ENCODE results near the gene FGF23.

The FGF23 gene

DNA sequence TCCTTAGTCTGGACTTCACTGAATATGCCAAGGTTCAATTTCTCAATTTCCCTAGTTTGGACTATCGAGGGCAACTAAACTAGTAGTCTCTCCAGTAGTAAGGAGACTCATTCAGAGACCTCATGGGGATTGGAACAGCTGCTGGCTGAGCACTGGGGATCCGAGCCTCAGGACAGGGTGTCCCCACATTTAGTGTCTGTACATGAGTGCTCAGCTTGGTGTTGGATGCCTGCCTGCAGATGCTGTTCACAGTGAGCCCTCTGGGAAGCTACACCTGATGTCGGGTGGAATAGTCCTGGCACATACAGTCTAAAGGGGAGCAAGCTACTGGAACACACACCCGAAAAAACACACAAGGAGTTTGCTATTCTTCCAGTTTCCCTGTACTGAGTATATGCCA is 820 bp upstream of the FGF23 start:
- no peak for DNase-seq

DNA sequence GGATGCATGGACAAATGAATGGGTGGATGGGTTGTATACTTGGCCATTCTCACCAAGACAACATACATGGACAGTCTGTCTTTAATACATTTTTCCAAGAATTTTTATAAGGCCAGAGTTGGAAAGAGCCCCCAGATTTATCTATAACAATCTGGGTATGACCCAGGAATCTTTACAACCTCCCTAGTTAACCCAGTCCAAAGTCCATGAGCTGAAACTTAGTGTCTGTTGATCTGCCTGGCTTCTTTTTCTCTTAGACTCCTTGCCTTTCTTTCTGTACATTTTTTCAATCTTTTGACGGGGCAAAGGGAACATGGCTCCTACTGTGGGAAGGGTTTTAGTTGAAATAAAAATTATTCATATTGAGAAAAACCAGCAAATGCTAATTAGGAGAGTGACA is 740 bp downstream of the FGF23 start:
- DNase-seq = no peak

DNA sequence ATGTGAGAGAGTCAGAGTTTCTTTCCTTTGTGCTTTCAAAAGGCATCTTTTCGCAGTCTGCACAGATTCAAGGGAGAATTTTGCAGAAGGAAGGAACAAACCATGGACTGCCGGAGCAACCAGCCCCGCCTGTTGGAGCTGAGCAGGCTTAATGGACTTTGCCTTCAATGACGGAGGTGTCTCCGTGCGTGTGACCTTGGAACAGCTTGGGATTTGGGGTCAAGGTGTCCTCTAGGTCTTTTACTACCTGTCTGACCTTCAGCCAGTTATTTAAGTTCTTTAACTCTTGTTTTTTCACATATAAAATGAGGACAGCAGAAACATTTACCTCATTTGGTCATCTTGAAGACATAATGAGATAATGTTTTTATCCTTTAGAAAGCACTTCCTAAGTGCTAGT is 4.1 kb downstream of the FGF23 start:
- DNase-seq = no peak

DNA sequence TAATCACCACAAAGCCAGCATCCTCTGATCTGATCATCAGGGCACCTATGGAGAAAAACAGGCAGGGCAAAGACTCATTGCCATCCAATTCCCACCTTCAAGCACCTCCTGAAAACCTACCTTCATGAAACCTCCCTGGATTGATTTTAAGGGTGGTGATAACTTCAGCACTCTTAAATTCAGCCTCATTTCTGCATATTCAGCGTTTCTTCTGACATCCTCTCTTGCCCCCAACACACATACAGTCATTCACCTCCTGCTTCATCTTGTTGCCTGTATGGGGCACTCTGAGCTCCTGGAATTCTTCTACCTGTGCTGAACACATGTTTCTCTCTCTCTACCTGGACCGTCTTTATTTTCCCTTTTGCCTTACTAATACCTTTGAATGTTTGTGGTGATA is 6.9 kb downstream of the FGF23 start:
- DNase-seq = no peak

DNA sequence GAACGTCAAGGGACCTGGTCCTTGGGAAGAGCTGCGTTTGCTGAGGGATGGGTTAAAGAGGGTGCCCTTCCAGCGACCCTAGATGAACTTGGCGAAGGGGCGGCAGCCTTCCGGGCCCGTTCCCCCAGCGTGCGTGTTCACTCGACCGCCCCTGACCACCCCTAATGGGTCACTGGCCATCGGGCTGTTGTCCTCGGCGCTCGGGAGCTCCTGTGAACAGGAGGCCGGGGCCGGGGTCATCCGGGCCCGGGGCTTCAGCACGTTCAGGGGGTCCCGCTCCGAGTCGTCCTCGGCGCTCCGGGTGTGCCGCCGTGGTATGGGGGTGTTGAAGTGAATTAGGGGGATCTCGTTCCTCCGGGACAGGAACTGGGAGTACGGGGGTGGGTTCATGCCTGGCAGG is 9.2 kb downstream of the FGF23 start:
- no peak for DNase-seq

DNA sequence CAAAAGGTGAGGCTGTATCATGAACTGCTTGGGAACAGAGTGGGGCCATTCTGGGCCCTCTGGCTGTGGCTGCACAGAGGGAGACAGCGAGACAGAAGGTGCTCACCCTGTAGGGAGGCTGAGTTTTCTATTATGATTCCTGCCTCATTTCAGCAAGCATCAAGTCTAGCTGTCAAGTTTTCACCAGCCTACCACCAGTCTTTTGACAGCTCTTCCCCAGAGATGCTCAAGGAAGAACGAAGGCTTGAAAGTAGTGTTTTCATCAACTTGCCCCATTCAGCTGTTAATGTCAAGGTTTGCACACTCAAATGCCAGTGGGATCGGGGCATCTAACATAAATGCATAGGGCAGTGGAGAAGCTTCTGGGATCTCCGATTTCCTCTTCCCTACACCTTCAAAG is 10.0 kb downstream of the FGF23 start:
- no peak for DNase-seq

DNA sequence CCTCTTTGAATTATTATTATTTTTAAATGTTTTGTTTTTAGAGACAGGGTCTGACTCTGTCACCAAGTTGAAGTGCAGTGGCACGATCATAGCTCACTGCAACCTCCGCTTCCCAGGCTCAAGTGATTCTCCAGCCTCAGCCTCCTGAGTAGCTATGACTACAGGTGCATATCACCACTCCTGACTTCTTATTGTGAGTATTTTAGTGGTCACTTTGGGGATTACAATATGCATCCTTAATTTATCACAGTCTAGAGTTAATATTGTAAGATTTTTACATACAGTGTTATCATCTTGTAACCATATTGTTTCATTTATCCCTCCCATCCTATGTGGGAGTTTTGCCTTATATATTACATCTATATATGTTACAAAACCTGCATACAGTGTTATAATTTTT is 13.4 kb downstream of the FGF23 start:
- no peak for DNase-seq

DNA sequence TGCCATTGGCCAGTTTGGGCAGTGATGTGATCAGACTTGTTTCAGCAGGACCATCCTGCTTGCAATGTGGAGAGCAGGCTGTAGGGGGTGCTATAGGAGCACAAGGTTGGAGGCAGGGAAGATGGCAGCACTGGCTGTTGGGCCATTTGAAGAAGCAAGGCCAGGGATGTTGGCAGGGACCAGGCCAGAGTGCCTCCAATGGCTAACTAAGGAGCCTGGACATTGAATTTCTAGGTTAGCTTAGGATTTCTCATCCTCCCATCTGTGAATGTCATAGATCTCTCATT is 23.5 kb downstream of the FGF23 start:
- no peak for DNase-seq

DNA sequence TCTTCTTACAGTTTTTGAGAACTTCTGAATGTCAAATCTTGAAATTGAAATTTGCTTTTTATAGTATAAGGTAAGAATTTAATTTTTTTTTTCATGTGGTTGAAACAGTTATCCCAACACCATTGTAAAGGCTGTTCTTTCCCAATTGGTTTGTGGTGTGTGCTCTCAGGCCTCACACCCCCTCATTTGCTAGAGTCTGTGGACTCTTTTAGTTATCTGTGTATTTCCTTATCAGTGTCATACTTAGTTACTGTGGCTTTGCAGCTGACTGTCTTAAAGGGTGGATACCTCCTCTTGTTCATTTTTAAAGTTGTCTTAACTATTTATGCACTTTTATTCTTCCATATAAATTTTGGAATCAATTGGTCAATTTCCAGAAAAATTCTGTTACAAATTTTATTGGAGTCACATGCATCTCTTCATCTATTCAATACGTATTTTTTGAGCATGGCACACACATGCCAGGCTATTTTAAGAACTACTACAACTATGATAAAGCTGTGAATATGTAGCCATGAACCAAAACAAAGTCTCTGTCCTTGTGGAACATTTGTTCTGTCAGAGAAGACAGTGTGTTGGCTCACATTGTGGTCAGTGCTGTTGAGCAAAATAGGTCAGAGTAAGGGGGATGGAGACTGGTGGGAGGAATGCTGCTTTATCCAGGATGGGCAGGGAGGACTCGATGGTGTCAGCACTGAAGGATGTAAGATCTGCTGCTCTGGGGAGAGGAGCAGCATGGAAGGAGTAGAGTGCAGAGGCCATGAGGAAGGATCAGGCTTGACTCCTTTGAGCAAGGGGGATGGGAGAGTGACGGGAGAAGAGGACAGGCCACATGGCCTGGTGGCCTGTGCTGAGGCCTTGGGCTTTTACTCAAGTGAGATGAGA is 24.1 kb downstream of the FGF23 start:
- no peak for DNase-seq

DNA sequence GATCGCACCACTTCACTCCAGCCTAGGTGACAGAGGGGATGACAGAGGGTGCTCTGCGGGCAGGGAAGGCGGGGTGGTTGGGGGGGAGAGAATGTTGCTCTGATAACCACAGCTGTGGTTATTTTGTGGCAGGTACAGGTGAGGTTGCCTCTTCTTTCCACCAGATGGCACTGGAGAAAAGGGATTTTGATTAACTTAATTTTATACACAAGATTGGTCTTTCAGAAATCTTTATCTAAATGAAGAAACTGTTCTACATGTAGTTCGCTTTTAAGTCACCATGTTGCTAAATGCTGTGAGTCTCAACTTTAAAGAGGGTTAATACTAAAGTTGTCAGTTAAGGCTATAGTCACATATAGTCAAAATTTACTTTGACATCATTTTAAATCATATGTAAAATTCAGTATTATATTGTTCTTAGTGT is 25.7 kb downstream of the FGF23 start:
- peak; percentile 49 for DNase-seq

DNA sequence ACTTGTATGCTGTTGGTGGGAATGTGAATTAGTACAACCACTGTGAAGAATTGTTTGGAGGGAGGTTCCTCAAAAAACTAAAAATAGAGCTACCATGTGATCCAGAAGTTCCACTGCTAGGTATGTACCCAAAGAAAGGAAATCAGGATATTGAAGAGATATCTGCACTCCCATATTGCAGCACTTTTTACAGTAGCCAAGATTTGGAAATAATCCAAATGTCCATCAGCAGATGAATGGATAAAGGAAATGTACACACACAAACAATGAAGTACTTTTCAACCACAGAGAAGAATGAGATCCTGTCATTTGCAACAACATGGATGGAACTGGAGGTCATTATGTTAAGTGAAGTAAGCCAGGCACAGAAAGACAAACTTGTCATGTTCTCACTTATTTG is 32.6 kb downstream of the FGF23 start:
- DNase-seq = no peak

DNA sequence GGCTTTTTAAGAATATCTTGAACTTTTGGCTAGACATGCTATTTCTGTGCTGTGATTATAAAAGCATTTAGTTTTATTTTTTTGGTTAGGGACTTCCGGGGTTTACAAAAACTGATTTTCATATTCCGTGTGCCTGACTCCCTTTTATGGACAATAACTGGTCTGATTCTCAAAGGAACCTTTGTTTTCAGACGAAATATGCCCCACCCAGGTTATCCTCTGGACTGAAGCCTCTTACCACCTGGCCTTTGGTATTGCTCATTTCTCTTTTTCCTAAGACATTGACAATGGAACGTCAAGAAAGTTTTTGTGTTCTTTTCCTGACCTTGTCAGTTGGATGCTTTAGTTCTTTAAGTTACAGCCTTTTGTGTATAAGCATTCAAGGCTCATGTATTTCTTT is 47.7 kb downstream of the FGF23 start:
- DNase-seq = no peak

DNA sequence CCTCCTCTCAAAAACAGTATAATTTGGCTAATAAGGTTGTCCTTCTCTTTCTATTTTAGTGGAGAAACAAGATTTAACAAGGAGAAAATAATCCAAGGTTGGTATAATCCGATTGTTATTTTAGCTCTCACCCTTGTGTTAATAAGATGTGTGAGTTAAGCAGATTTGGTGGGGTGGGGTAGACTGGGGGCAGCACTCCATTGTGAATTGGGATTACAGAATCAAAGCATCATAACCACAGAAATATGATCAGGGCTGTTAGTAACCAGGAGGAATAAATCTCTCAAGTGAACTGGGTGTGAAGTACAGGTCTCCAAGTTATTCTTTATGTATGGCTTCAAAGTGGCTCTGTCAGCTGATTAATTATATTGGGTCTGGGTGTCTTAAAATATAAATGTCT is 48.3 kb downstream of the FGF23 start:
- no peak for DNase-seq

DNA sequence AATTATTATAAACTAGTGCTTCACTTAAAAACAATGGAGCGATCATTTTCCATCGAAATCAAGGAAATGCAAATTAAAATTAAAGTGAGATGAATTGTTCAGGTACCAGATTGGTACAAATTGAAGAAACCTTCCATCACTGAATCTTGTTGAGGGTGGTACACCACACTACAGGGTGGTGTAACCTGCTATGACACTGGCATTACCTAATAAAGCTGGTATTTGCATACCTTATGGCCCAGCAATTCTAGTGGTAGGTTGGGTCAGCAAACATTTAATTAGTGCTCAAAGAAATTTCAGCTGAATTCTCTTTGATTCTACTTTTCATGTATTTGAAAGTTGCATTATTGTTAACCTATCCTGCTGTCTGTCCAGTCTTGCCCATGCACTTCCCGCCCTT is 49.3 kb downstream of the FGF23 start:
- no peak for DNase-seq

DNA sequence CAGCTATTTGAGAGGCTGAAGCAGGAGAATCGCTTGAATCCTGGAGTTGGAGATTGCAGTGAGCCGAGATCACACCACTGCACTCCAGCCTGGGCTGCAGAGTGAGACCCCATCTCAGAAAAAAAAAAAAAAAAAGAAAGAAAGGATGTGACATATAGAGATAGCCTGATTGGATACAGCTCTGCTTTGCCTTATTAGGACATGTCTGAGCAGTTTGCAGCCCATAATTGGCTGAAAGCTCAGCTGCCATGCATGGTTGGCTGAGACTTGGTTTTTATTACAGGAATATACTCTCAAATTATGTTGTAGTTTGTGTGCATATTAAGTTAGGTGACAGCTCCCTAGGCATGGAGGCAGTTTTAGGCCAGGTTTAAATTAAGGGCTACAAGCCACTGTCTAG is 52.2 kb downstream of the FGF23 start:
- no peak for DNase-seq

DNA sequence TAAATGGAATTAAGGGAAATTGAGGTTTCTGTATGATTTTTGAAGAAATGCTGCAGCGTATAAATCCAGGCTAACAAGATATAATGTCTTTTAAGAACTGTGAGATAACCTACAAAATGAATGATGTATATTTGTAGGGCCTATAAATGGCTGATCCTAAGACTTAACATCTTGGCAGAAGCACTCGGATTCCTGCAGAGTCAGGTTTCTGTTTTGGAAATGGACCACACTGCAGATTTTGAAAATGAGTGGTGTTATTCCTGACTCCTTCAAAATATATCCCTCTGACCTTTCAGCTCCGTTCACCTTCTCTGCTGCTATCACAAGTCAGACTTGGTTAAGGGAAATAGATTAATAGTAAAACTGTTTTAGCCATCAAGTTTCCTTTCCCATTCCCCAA is 53.5 kb downstream of the FGF23 start:
- DNase-seq = no peak

DNA sequence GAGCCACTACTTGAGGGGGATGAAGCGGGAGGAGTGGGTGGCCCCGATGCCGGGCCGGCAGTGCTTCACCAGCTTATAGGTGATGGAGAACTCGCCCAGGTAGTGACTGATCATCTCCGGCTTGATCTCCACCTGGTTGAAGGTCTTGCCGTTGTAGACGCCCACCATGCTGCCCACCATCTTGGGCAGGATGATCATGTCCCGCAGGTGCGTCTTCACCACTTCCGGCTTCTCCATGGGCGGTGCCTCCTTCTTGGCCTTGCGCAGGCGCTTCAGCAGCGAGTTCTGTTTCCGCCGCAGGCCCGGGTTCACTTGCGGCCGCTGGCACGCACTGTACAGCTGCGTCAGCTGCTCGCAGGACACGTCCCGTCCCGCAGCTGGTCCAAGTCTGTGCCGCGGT is 55.1 kb downstream of the FGF23 start:
- DNase-seq = no peak

DNA sequence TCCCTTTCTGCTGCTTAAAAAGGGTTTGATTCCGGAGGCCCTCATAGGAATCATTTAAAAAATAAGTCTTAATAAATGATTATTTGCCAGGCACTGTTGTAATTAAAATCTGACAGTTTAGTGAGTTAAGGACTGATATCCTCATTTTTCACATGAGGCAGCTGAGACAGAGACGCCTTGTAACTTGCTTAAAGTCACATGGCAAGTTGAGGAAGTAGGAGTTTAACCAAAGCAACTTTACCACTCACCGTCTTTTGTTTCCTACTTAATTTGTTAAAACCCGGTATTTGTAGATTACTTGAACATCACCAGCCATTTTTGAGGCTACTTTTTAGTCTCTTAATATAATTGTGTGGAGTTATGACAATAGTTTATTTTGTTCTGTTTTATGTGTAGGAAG is 56.1 kb downstream of the FGF23 start:
- DNase-seq = no peak

DNA sequence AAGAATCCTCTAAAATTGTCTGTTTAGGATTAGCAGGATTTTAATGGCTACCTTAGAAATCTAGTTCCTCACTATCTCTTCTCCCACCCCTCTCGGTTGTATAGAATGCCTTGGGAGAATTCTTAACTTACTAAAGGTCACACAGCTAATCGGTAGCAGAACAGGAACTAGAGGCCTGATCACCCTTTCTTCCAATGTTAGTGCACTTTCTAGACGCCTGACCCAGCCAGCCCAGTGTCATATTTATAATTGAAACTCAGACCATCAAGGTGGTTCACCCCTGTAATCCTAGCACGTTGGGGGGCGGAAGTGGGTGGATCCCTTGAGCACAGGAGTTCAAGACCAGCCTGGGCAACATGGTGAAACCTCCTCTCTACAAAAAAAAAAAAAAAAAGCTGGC is 56.8 kb downstream of the FGF23 start:
- DNase-seq = no peak

DNA sequence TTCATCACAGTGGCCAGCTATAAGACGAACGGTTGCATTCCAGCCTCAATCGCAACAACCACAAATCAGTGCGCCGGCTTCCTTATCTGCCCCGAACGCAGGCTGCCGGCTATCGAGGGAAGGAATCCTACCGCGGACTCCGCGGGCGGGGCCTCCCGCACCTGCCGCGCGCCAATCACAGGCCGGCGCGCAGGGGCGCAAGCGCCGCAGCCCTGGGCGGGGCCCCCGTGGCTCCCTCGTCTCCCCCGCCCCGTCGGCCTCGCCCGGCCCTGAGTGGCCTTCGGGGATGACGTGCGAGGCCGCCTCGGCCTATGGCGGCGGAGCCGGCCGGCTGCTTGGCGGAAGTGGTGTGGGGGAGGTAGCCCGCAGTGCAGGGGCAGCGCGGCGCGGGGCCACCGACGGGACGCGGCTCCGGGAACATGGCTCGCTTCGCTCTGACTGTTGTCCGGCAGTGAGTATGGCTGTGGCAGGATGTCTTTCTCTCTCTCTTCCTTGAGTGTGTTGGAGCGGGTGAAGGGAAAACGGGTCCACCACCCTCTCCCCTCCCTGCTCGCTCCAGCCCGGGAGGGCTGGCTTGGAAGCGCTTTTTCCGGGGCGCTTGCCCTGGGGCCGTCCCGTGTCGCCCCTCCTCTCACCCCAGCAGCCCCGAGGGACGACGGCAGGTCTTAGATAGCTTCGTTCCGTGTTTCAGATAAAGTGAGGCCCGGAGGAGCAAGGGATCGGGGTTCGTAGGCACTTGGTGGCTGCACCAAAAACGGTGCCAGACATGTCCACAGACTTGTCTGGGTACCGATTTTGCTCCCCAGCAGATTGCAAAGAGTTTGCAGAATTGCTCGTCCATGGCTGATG is 58.4 kb downstream of the FGF23 start, which contains the start of gene TIGAR:
Gene TIGAR (plus strand): TSS at position 361 of the 849 bp plus-strand sequence. CDS start 59 bp downstream, at position 420.
- DNase-seq = peak; percentile 93

DNA sequence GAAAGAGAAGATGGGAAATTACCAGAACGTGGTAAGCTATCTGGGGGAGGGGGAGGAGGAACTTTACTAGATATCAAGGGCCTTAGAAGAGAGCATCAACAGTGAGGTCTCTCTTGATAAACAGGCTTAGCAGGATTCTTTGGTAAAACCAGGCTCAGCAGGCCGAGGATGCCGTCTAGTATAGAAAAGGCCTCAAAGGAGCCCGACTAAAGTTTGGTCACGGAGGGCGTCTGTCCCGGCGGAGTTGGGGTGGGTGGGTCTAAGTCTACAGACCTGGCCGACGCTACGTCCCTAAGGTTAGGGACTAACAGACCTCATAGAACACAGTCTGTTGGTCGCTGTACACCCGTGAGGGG is 59.0 kb downstream of the FGF23 start:
- DNase-seq = no peak
